CD4-positive, alpha-beta T cell treated with Interleukin-1 beta for 1 hour (primary cell): ENCODE results near the gene CARHSP1.

ENCODE experiments used
- DNase-seq, 2 donors: peaks; one replicate each; pipeline ENCODE4 v3.0.0-alpha.2; 2020 to 2022

The CARHSP1 gene

GRCh38 chr16:8869212-8869987 lies 594 bp upstream of the CARHSP1 start:
- no peak for DNase-seq

- peak; percentile 49 to 66 for DNase-seq
These were observed 832 bp downstream of the CARHSP1 start for GRCh38 chr16:8867932-8868415.

- no peak for DNase-seq
These were observed 1.4 kb downstream of the CARHSP1 start for GRCh38 chr16:8867216-8867931.

- no peak for DNase-seq
These were observed 2.0 kb downstream of the CARHSP1 start for GRCh38 chr16:8866884-8867215.

- DNase-seq: no peak
These were observed 2.5 kb downstream of the CARHSP1 start for GRCh38 chr16:8866118-8866883.

GRCh38 chr16:8865145-8865882 lies 3.5 kb downstream of the CARHSP1 start:
- no peak for DNase-seq

- DNase-seq: no peak
These were observed 4.2 kb downstream of the CARHSP1 start for GRCh38 chr16:8864480-8865110.

- no peak for DNase-seq
These were observed 5.0 kb downstream of the CARHSP1 start for GRCh38 chr16:8863594-8864424.

- no peak for DNase-seq
These were observed 6.3 kb downstream of the CARHSP1 start for GRCh38 chr16:8862309-8863130.

- DNase-seq: no peak
These were observed 7.1 kb downstream of the CARHSP1 start for GRCh38 chr16:8861563-8862308.

- DNase-seq: no peak
These were observed 8.6 kb downstream of the CARHSP1 start for GRCh38 chr16:8859913-8860881.

- DNase-seq: no peak
These were observed 9.6 kb downstream of the CARHSP1 start for GRCh38 chr16:8858994-8859912.

- no peak for DNase-seq
These were observed 12.8 kb downstream of the CARHSP1 start for GRCh38 chr16:8855972-8856371.

- DNase-seq: no peak
These were observed 13.6 kb downstream of the CARHSP1 start for GRCh38 chr16:8855051-8855786.

GRCh38 chr16:8854298-8854948 lies 14.4 kb downstream of the CARHSP1 start:
- no peak for DNase-seq

GRCh38 chr16:8853611-8854010 lies 15.2 kb downstream of the CARHSP1 start:
- no peak for DNase-seq
